ENCODE data around the gene SLC9A2. TPM values are rescaled to one million over a fixed set of nuclear protein-coding genes. Genes with fewer than 3 reads are reported as not detected.
A peak's percentile ranks its signal among the peaks of the same experiment; 100 is the strongest.

Gene SLC9A2
- not detected in 2 replicates for total RNA-seq
- not detected in 2 replicates for polyA plus RNA-seq
- polyA plus RNA-seq (2012), result not detected in 2 replicates
- not detected in 2 replicates for polyA minus RNA-seq (ENCODE audit: low replicate concordance)

- no peaks in the 10 kb centered on the region for H3K36me3 ChIP-seq (ENCODE audit: control insufficient read depth, insufficient read depth, low read length)
- no peak within 1 kb of the TSS for H2AFZ ChIP-seq (ENCODE audit: low read length)
- H3K4me1 ChIP-seq (ENCODE audit: control insufficient read depth, extremely low read depth, insufficient read depth, low read length), result no peaks in the 10 kb centered on the region
- no peak within 1 kb of the TSS for H3K9ac ChIP-seq (ENCODE audit: insufficient read depth, low read length)
- no peaks in the 10 kb centered on the region for H3K9me3 ChIP-seq (ENCODE audit: control insufficient read depth, insufficient read depth, low read depth, low read length)
- H3K4me3 ChIP-seq (replicated peaks in 1 of 4; ENCODE audit: control extremely low read depth in 1 of 4, insufficient read depth in 1 of 4, low read depth in 3 of 4, low read length in 4 of 4), result peak within 1 kb of the TSS; percentile 4 to 51 (median 24)
- TF ChIP-seq CTCF (conservative IDR thresholded peaks at IDR 0.05 in 1 of 2, IDR thresholded peaks at IDR 0.05 in 1 of 2; ENCODE audit: low read depth in 1 of 2, low read length in 2 of 2), result no peak
- TF ChIP-seq EZH2 (IDR thresholded peaks at IDR 0.05; ENCODE audit: low read length, missing control alignments), result no peak
- H3K27me3 ChIP-seq (ENCODE audit: control insufficient read depth, insufficient read depth, low read length), result peaks cover 22% of the 10 kb centered on the region
- no peaks in the 10 kb centered on the region for H3K79me2 ChIP-seq (ENCODE audit: control insufficient read depth, insufficient read depth, low read length)
- no peak within 1 kb of the TSS for H3K27ac ChIP-seq (ENCODE audit: insufficient read depth, low read length)
- peak within 1 kb of the TSS; percentile 63 for H3K4me2 ChIP-seq (ENCODE audit: extremely low read depth, insufficient read depth, low read length)
- DNase-seq (ENCODE audit: low read depth in 2 of 2), result peak in 1 of 2 donors; percentile 6
- H4K20me1 ChIP-seq (ENCODE audit: control insufficient read depth, extremely low read depth, insufficient read depth, low read length), result no peaks in the 10 kb centered on the region
Measured at GRCh38 chr2:102619414-102620319, at the start of gene SLC9A2. Gene SLC9A2 (plus strand): TSS chr2:102619553. CDS start chr2:102619849, 296 bp downstream.

- TF ChIP-seq CTCF (conservative IDR thresholded peaks at IDR 0.05 in 1 of 2, IDR thresholded peaks at IDR 0.05 in 1 of 2; ENCODE audit: low read depth in 1 of 2, low read length in 2 of 2) (no peak), EZH2 (IDR thresholded peaks at IDR 0.05; ENCODE audit: low read length, missing control alignments) (no peak)
- Histone ChIP-seq H4K20me1 (ENCODE audit: control insufficient read depth, extremely low read depth, insufficient read depth, low read length) (no peaks in the 10 kb centered on the region), H3K9ac (ENCODE audit: insufficient read depth, low read length) (no peak overlapping the region), H2AFZ (ENCODE audit: low read length) (no peak overlapping the region), H3K79me2 (ENCODE audit: control insufficient read depth, insufficient read depth, low read length) (no peaks in the 10 kb centered on the region), H3K4me2 (ENCODE audit: extremely low read depth, insufficient read depth, low read length) (no peak overlapping the region), H3K9me3 (ENCODE audit: control insufficient read depth, insufficient read depth, low read depth, low read length) (no peaks in the 10 kb centered on the region), H3K27ac (ENCODE audit: insufficient read depth, low read length) (no peak overlapping the region), H3K4me1 (ENCODE audit: control insufficient read depth, extremely low read depth, insufficient read depth, low read length) (no peaks in the 10 kb centered on the region), H3K4me3 (replicated peaks in 1 of 4; ENCODE audit: control extremely low read depth in 1 of 4, insufficient read depth in 1 of 4, low read depth in 3 of 4, low read length in 4 of 4) (no peak overlapping the region), H3K27me3 (ENCODE audit: control insufficient read depth, insufficient read depth, low read length) (no peaks in the 10 kb centered on the region), H3K36me3 (ENCODE audit: control insufficient read depth, insufficient read depth, low read length) (no peaks in the 10 kb centered on the region)
- no peak for DNase-seq (ENCODE audit: low read depth in 2 of 2)
Measured at GRCh38 chr2:102575888-102576287, 43.5 kb upstream of the SLC9A2 start.

- Histone ChIP-seq H3K36me3 (ENCODE audit: control insufficient read depth, insufficient read depth, low read length) (no peaks in the 10 kb centered on the region), H3K27me3 (ENCODE audit: control insufficient read depth, insufficient read depth, low read length) (no peaks in the 10 kb centered on the region), H3K4me3 (replicated peaks in 1 of 4; ENCODE audit: control extremely low read depth in 1 of 4, insufficient read depth in 1 of 4, low read depth in 3 of 4, low read length in 4 of 4) (no peak overlapping the region), H3K4me2 (ENCODE audit: extremely low read depth, insufficient read depth, low read length) (no peak overlapping the region), H3K9ac (ENCODE audit: insufficient read depth, low read length) (no peak overlapping the region), H3K79me2 (ENCODE audit: control insufficient read depth, insufficient read depth, low read length) (no peaks in the 10 kb centered on the region), H3K9me3 (ENCODE audit: control insufficient read depth, insufficient read depth, low read depth, low read length) (no peaks in the 10 kb centered on the region), H4K20me1 (ENCODE audit: control insufficient read depth, extremely low read depth, insufficient read depth, low read length) (no peaks in the 10 kb centered on the region), H2AFZ (ENCODE audit: low read length) (no peak overlapping the region), H3K4me1 (ENCODE audit: control insufficient read depth, extremely low read depth, insufficient read depth, low read length) (no peaks in the 10 kb centered on the region), H3K27ac (ENCODE audit: insufficient read depth, low read length) (no peak overlapping the region)
- TF ChIP-seq CTCF (conservative IDR thresholded peaks at IDR 0.05 in 1 of 2, IDR thresholded peaks at IDR 0.05 in 1 of 2; ENCODE audit: low read depth in 1 of 2, low read length in 2 of 2) (no peak), EZH2 (IDR thresholded peaks at IDR 0.05; ENCODE audit: low read length, missing control alignments) (no peak)
- no peak for DNase-seq (ENCODE audit: low read depth in 2 of 2)
Measured at GRCh38 chr2:102578376-102578775, 41.0 kb upstream of the SLC9A2 start.
